ENCODE measurements around the gene FAH. TPM values are rescaled to one million over a fixed set of nuclear protein-coding genes. Genes with fewer than 3 reads are reported as not detected.

The FAH gene
- total and polyA plus RNA-seq, 2 experiments from 2014 or later = 16.3 to 20.3 TPM

GRCh38 chr15:80152180-80152895 lies 461 bp upstream of the FAH start:
- Mint-ChIP-seq H3K4me3 (peak overlapping the region; percentile 96), H3K4me1 (peaks cover 35% of the 10 kb centered on the region), H3K9me3 (no peaks in the 10 kb centered on the region; the same call in 2 of the 3 replicates), H3K27ac (peak overlapping the region; percentile 59; the same call in 1 of the 2 replicates), H3K27me3 (ENCODE audit: insufficient read depth, low read depth, poor library complexity) (peaks cover 17% of the 10 kb centered on the region), H3K36me3 (ENCODE audit: low read depth) (no peaks in the 10 kb centered on the region; the same call in 2 of the 3 replicates)
- no peaks in the 10 kb centered on the region for H3K36me3 ChIP-seq (ENCODE audit: insufficient read depth)
- H3K4me1 ChIP-seq (ENCODE audit: insufficient read depth) = peaks cover 23% of the 10 kb centered on the region
- H3K4me3 ChIP-seq = peak overlapping the region; percentile 90
- peaks cover 5% of the 10 kb centered on the region; the same call in 1 of the 2 replicates for H3F3A ChIP-seq (replicated peaks; ENCODE audit: low read depth)
- DNase-seq (ENCODE audit: low spot score) = peak; percentile 96
- no peaks in the 10 kb centered on the region; the same call in 1 of the 2 replicates for H4K20me1 ChIP-seq (replicated peaks; ENCODE audit: insufficient read depth)
- no peaks in the 10 kb centered on the region for H3K9me2 ChIP-seq (ENCODE audit: insufficient read depth)
- H3K4me2 ChIP-seq = peak overlapping the region; percentile 94
- H2AFZ ChIP-seq = peak overlapping the region; percentile 99
- no peaks in the 10 kb centered on the region; the same call in 1 of the 2 replicates for H3K79me2 ChIP-seq (replicated peaks; ENCODE audit: insufficient read depth)
- peak overlapping the region; percentile 75; the same call in 1 of the 2 replicates for H3K27ac ChIP-seq (ENCODE audit: low read depth)
- H3K27me3 ChIP-seq (ENCODE audit: insufficient read depth) = 0 out of 2 replicates have a peak, but pooled peaks cover 7% of the 10 kb centered on the region
- ATAC-seq = peak; percentile 62
- TF ChIP-seq STAT1 (IDR thresholded peaks at IDR 0.05; ENCODE audit: unreplicated experiment) (no peak), POLR2AphosphoS5 (IDR thresholded peaks at IDR 0.05; ENCODE audit: low read depth) (peak; percentile 33; the same call in 1 of the 2 replicates), NANOG (IDR thresholded peaks at IDR 0.05; ENCODE audit: borderline replicate concordance) (no peak), CREB1 (CRISPR knock-in tag; IDR thresholded peaks at IDR 0.05; ENCODE audit: low read depth) (no peak)

GRCh38 chr15:80153900-80154299 lies 1.1 kb downstream of the FAH start:
- TF ChIP-seq STAT1 (IDR thresholded peaks at IDR 0.05; ENCODE audit: unreplicated experiment) (no peak), ZNF331 (CRISPR knock-in tag; IDR thresholded peaks at IDR 0.05; ENCODE audit: low read depth) (no peak), ETS1 (IDR thresholded peaks at IDR 0.05) (no peak)
- DNase-seq (ENCODE audit: low spot score) = no peak
- H3K4me1 Mint-ChIP-seq = peaks cover 35% of the 10 kb centered on the region

GRCh38 chr15:80154336-80154735 lies 1.5 kb downstream of the FAH start:
- ATAC-seq (no peak), DNase-seq (ENCODE audit: low spot score) (no peak)
- Mint-ChIP-seq H3K4me3 (peak overlapping the region; percentile 96; the same call in 2 of the 3 replicates), H3K27me3 (ENCODE audit: insufficient read depth, low read depth, poor library complexity) (peaks cover 19% of the 10 kb centered on the region), H3K4me1 (peaks cover 35% of the 10 kb centered on the region), H3K9me3 (no peaks in the 10 kb centered on the region; the same call in 2 of the 3 replicates), H3K27ac (no peak overlapping the region), H3K36me3 (ENCODE audit: low read depth) (peaks cover 1% of the 10 kb centered on the region; the same call in 1 of the 3 replicates)
- Histone ChIP-seq H2AFZ (no peak overlapping the region), H3K36me3 (ENCODE audit: insufficient read depth) (no peaks in the 10 kb centered on the region; the same call in 1 of the 2 replicates), H4K20me1 (replicated peaks; ENCODE audit: insufficient read depth) (no peaks in the 10 kb centered on the region; the same call in 1 of the 2 replicates), H3K27me3 (ENCODE audit: insufficient read depth) (0 out of 2 replicates have a peak, but pooled peaks cover 7% of the 10 kb centered on the region), H3K4me3 (peak overlapping the region; percentile 90; the same call in 1 of the 2 replicates), H3K79me2 (replicated peaks; ENCODE audit: insufficient read depth) (no peaks in the 10 kb centered on the region; the same call in 1 of the 2 replicates), H3F3A (replicated peaks; ENCODE audit: low read depth) (peaks cover 5% of the 10 kb centered on the region; the same call in 1 of the 2 replicates), H3K4me1 (ENCODE audit: insufficient read depth) (peaks cover 23% of the 10 kb centered on the region), H3K27ac (ENCODE audit: low read depth) (no peak overlapping the region), H3K4me2 (peak overlapping the region; percentile 95), H3K9me2 (ENCODE audit: insufficient read depth) (no peaks in the 10 kb centered on the region)
- TF ChIP-seq NANOG (IDR thresholded peaks at IDR 0.05; ENCODE audit: borderline replicate concordance) (no peak), REST (IDR thresholded peaks at IDR 0.05; ENCODE audit: unreplicated experiment) (no peak), ZNF331 (CRISPR knock-in tag; IDR thresholded peaks at IDR 0.05; ENCODE audit: low read depth) (no peak), ZNF114 (CRISPR knock-in tag; IDR thresholded peaks at IDR 0.05) (no peak), POLR2AphosphoS5 (IDR thresholded peaks at IDR 0.05; ENCODE audit: low read depth) (no peak)

More at GRCh38 chr15:80153900-80154299, 1.1 kb downstream of the FAH start:
- Mint-ChIP-seq H3K9me3 (no peaks in the 10 kb centered on the region; the same call in 2 of the 3 replicates), H3K4me3 (peak overlapping the region; percentile 96), H3K27me3 (ENCODE audit: insufficient read depth, low read depth, poor library complexity) (peaks cover 19% of the 10 kb centered on the region), H3K27ac (no peak overlapping the region), H3K36me3 (ENCODE audit: low read depth) (no peaks in the 10 kb centered on the region; the same call in 2 of the 3 replicates)
- peaks cover 5% of the 10 kb centered on the region; the same call in 1 of the 2 replicates for H3F3A ChIP-seq (replicated peaks; ENCODE audit: low read depth)
- no peak for ATAC-seq
- no peaks in the 10 kb centered on the region; the same call in 1 of the 2 replicates for H3K79me2 ChIP-seq (replicated peaks; ENCODE audit: insufficient read depth)
- H3K4me3 ChIP-seq = peak overlapping the region; percentile 90
- 0 out of 2 replicates have a peak overlapping the region, but pooled peaks have one; percentile 3 for H3K27ac ChIP-seq (ENCODE audit: low read depth)
- peak overlapping the region; percentile 86; the same call in 1 of the 2 replicates for H2AFZ ChIP-seq
- peak overlapping the region; percentile 95 for H3K4me2 ChIP-seq
- H4K20me1 ChIP-seq (replicated peaks; ENCODE audit: insufficient read depth) = no peaks in the 10 kb centered on the region; the same call in 1 of the 2 replicates
- H3K4me1 ChIP-seq (ENCODE audit: insufficient read depth) = peaks cover 23% of the 10 kb centered on the region
- H3K36me3 ChIP-seq (ENCODE audit: insufficient read depth) = no peaks in the 10 kb centered on the region; the same call in 1 of the 2 replicates
- H3K9me2 ChIP-seq (ENCODE audit: insufficient read depth) = no peaks in the 10 kb centered on the region
- 0 out of 2 replicates have a peak, but pooled peaks cover 7% of the 10 kb centered on the region for H3K27me3 ChIP-seq (ENCODE audit: insufficient read depth)
